CD4-positive, alpha-beta T cell (primary cell): ENCODE data around the gene GRK2. TPM values are rescaled to one million over a fixed set of nuclear protein-coding genes. Genes with fewer than 3 reads are reported as not detected.

ENCODE experiments used
- ATAC-seq: fragments of 200-7000 bp; cut with Tn5 transposase; one replicate; pipeline ENCODE4 v1.10.0; 2022; ENCODE audit warnings: mild to moderate bottlenecking; ENCODE audit not compliant: poor library complexity
- CTCF ChIA-PET: fragments of 350-600 bp; sonication (Branson Sonifier 250); formaldehyde crosslinking; loops from one replicate; lab custom pipeline; 2021; ENCODE audit warnings: antibody characterized with exemption, inconsistent platforms; lab: Charles Lee
- POLR2A ChIA-PET: fragments of 350-600 bp; sonication (Branson Sonifier 250); formaldehyde crosslinking; loops from one replicate; lab custom pipeline; 2021; ENCODE audit warnings: antibody characterized with exemption, inconsistent platforms; lab: Charles Lee
- DNase-seq, 14 experiments: peaks; one replicate each; pipeline ENCODE4 v3.0.0-alpha.2; 2013 to 2020; ENCODE audit warnings: mixed read lengths in 2 of 14
- H3K27ac ChIP-seq, 2 donors: one replicate each; pipeline versions ENCODE4 v1.5.1 to v1.7.0; 2013; ENCODE audit warnings: low read length in 2 of 2, low read depth in 1 of 2, mild to moderate bottlenecking in 1 of 2
- H3K27me3 ChIP-seq, 2 experiments: 1 replicate in 1 of 2; 2 replicates in 1 of 2; pipeline versions ENCODE4 v1.6.1 to v1.7.0; 2013; ENCODE audit warnings: low read length in 2 of 2, control low read depth in 1 of 2, mild to moderate bottlenecking in 1 of 2, moderate library complexity in 1 of 2; ENCODE audit not compliant: insufficient read depth in 2 of 2, control insufficient read depth in 1 of 2
- H3K36me3 ChIP-seq: one replicate; pipeline ENCODE4 v1.6.1; 2013; ENCODE audit warnings: low read length, control low read depth; ENCODE audit not compliant: insufficient read depth
- H3K4me1 ChIP-seq: one replicate; pipeline ENCODE4 v1.6.1; 2013; ENCODE audit warnings: low read length, control low read depth; ENCODE audit not compliant: insufficient read depth
- H3K4me3 ChIP-seq: one replicate; pipeline ENCODE4 v1.5.1; 2013; ENCODE audit warnings: mild to moderate bottlenecking, low read length, moderate library complexity
- H3K9me3 ChIP-seq, 2 experiments: 1 replicate in 1 of 2; 2 replicates in 1 of 2; pipeline versions ENCODE4 v1.6.1 to v1.7.0; 2013; ENCODE audit warnings: low read length in 2 of 2, mild to moderate bottlenecking in 2 of 2, control low read depth in 1 of 2, moderate library complexity in 1 of 2; ENCODE audit not compliant: control insufficient read depth in 1 of 2, insufficient read depth in 1 of 2
- H3K27ac Mint-ChIP-seq: one replicate; pipeline ENCODE4 v1.8.0; 2020; ENCODE audit warnings: mixed read lengths
- H3K27me3 Mint-ChIP-seq: one replicate; pipeline ENCODE4 v1.8.0; 2021; ENCODE audit warnings: mixed read lengths
- H3K36me3 Mint-ChIP-seq: one replicate; pipeline ENCODE4 v1.8.0; 2021; ENCODE audit warnings: low read depth, mixed read lengths
- H3K4me1 Mint-ChIP-seq: one replicate; pipeline ENCODE4 v1.8.0; 2021; ENCODE audit warnings: low read depth, mixed read lengths
- H3K4me3 Mint-ChIP-seq: one replicate; pipeline ENCODE4 v1.8.0; 2020; ENCODE audit warnings: mild to moderate bottlenecking, mixed read lengths
- H3K9me3 Mint-ChIP-seq: one replicate; pipeline ENCODE4 v1.8.0; 2020; ENCODE audit warnings: mixed read lengths
- CTCF ChIP-seq: fragments of 200-600 bp; IDR thresholded peaks from one replicate; pipeline ENCODE4 v1.8.0; 2022; ENCODE audit warnings: antibody characterized with exemption, mild to moderate bottlenecking
- intact Hi-C, 2 experiments: fragments of 100-400 bp; cut with DNase I in 1 of 2; cut with micrococcal nuclease in 1 of 2; formaldehyde crosslinking; loops; one replicate each; pipeline versions ENCODE4 v1.15.1 to v1.9.0; 2023 to 2025; cut with DNase I, micrococcal nuclease
- total RNA-seq, 174 experiments: library from RNA in 2 of 174; stranded (reverse) in 2 of 174; gene quantifications; one replicate each; pipeline ENCODE4 v1.2.3 and lab custom pipeline; 2021 to 2026

GRK2 gene
- total RNA-seq, 2 experiments from 2014 or later, result 309 to 325 TPM

- peak overlapping the region; percentile 90 for H3K27ac Mint-ChIP-seq
- intact Hi-C loops, result loop anchor here in 1 of 2 experiments (10.0 kb wide), 1 partner anchor 205 kb away; the partner anchor contains the start of gene AIP
- H3K27ac ChIP-seq, result peak overlapping the region; percentile 76 to 97
- peaks cover 45% of the 10 kb centered on the region for H3K4me1 Mint-ChIP-seq
- H3K27me3 ChIP-seq, result no peaks in the 10 kb centered on the region
- ATAC-seq (no peak), DNase-seq (peak in 1 of 14 experiments; percentile 3)
- TF ChIP-seq CTCF, result no peak
- H3K4me3 ChIP-seq, result no peak overlapping the region
- POLR2A ChIA-PET, result interaction anchor here (1.5 to 5.3 kb wide), 3 partner anchors 8 to 12 kb away, joined by 3 to 191 read pairs (median 15); partner anchors contain the start of gene ANKRD13D
- H3K36me3 Mint-ChIP-seq, result peaks cover 86% of the 10 kb centered on the region
- CTCF ChIA-PET, result interaction anchor here (1.2 to 1.6 kb wide), 4 partner anchors 9 to 38 kb away, joined by 3 to 5 read pairs (median 4); partner anchors contain the start of gene ANKRD13D
- peaks cover 89% of the 10 kb centered on the region for H3K36me3 ChIP-seq
- no peaks in the 10 kb centered on the region for H3K9me3 Mint-ChIP-seq
- H3K4me3 Mint-ChIP-seq, result peak overlapping the region; percentile 34
- peaks cover 100% of the 10 kb centered on the region for H3K4me1 ChIP-seq
- H3K9me3 ChIP-seq, result no peaks in the 10 kb centered on the region
- no peaks in the 10 kb centered on the region for H3K27me3 Mint-ChIP-seq
These were observed 13.5 kb downstream of the GRK2 start for GRCh38 chr11:67279589-67280340.

GRCh38 chr11:67280341-67280787, 14.1 kb downstream of the GRK2 start:
- H3K27ac ChIP-seq, result peak overlapping the region; percentile 76 to 97
- H3K4me1 ChIP-seq, result peaks cover 100% of the 10 kb centered on the region
- no peaks in the 10 kb centered on the region for H3K27me3 ChIP-seq
- ATAC-seq, result no peak
- no peaks in the 10 kb centered on the region for H3K9me3 ChIP-seq
- H3K27ac Mint-ChIP-seq, result peak overlapping the region; percentile 90
- H3K36me3 Mint-ChIP-seq, result peaks cover 91% of the 10 kb centered on the region
- ChIA-PET CTCF (interaction anchor here (1.2 to 1.6 kb wide), 4 partner anchors 8 to 37 kb away, joined by 3 to 5 read pairs (median 4); partner anchors contain the start of gene ANKRD13D), POLR2A (interaction anchor here (1.5 to 5.3 kb wide), 3 partner anchors 7 to 12 kb away, joined by 3 to 191 read pairs (median 15); partner anchors contain the start of gene ANKRD13D)
- TF ChIP-seq CTCF, result no peak
- no peaks in the 10 kb centered on the region for H3K27me3 Mint-ChIP-seq
- H3K36me3 ChIP-seq, result peaks cover 89% of the 10 kb centered on the region
- H3K4me3 Mint-ChIP-seq, result no peak overlapping the region
- H3K9me3 Mint-ChIP-seq, result no peaks in the 10 kb centered on the region
- H3K4me1 Mint-ChIP-seq, result peaks cover 42% of the 10 kb centered on the region
- intact Hi-C loops, result loop anchor here in 1 of 2 experiments (10.0 kb wide), 1 partner anchor 204 kb away; the partner anchor contains the start of gene AIP
- no peak overlapping the region for H3K4me3 ChIP-seq
- peak in 1 of 14 experiments; percentile 3 for DNase-seq

GRCh38 chr11:67280788-67281551, 14.7 kb downstream of the GRK2 start:
- intact Hi-C loops, result loop anchor here in 1 of 2 experiments (10.0 kb wide), 1 partner anchor 204 kb away; the partner anchor contains the start of gene AIP
- Histone ChIP-seq H3K4me1 (peaks cover 100% of the 10 kb centered on the region), H3K9me3 (no peaks in the 10 kb centered on the region), H3K4me3 (no peak overlapping the region), H3K27ac (peak overlapping the region; percentile 76 to 97), H3K27me3 (no peaks in the 10 kb centered on the region), H3K36me3 (peaks cover 89% of the 10 kb centered on the region)
- ChIA-PET POLR2A (interaction anchor here (1.5 to 1.8 kb wide), 2 partner anchors 11 to 13 kb away, joined by 3 to 15 read pairs; no protein-coding TSS in a partner anchor), CTCF (interaction anchor here (1.2 to 1.6 kb wide), 4 partner anchors 8 to 37 kb away, joined by 3 to 5 read pairs (median 4); partner anchors contain the start of gene ANKRD13D)
- Mint-ChIP-seq H3K27me3 (no peaks in the 10 kb centered on the region), H3K9me3 (no peaks in the 10 kb centered on the region), H3K4me1 (peaks cover 36% of the 10 kb centered on the region), H3K4me3 (no peak overlapping the region), H3K36me3 (peaks cover 90% of the 10 kb centered on the region), H3K27ac (peak overlapping the region; percentile 90)
- peak in 2 of 14 experiments; percentile 1 for DNase-seq
- TF ChIP-seq CTCF, result no peak
- ATAC-seq, result no peak
